ES-I3 (cell line): ENCODE data around the gene ZNF563.

Source experiments
- H3K36me3 ChIP-seq: 2 replicates; pipeline ENCODE4 v1.6.1; 2013; ENCODE audit warnings: mild to moderate bottlenecking, low read length, control low read depth, moderate library complexity; ENCODE audit not compliant: insufficient read depth
- H3K4me1 ChIP-seq: 2 replicates; pipeline ENCODE4 v1.6.1; 2013; ENCODE audit warnings: mild to moderate bottlenecking, control low read depth, low read length; ENCODE audit not compliant: insufficient read depth
- H3K9ac ChIP-seq: 2 replicates; pipeline ENCODE4 v1.6.1; 2013; ENCODE audit warnings: low read depth, mild to moderate bottlenecking, low read length, moderate library complexity
- H3K9me3 ChIP-seq: 2 replicates; pipeline ENCODE4 v1.6.1; 2013; ENCODE audit warnings: mild to moderate bottlenecking, low read length, moderate library complexity; ENCODE audit not compliant: control insufficient read depth, insufficient read depth

The ZNF563 gene

GRCh38 chr19:12272980-12273901 lies 60.2 kb downstream of the ZNF563 start:
- H3K4me1 ChIP-seq = no peaks in the 10 kb centered on the region
- peaks cover 3% of the 10 kb centered on the region; the same call in 1 of the 2 replicates for H3K36me3 ChIP-seq
- peaks cover 29% of the 10 kb centered on the region for H3K9me3 ChIP-seq
- H3K9ac ChIP-seq = no peak overlapping the region

DNA sequence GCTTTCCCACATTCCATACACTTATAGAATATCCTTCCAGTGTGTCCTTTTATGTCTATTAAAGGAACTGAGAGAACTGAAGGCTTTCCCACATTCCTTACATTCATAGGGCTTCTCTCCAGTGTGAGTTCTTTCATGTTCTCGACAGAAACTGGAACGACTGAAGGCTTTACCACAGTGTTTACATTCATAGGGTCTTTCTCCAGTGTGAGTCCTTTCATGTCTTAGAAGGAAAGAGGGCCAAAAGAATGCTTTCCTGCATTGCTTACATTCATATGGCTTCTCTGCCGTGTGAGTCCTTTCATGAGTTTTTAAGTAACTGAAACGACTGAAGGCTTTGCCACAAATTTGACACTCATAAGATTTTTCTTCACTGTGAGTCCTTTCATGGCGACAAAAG lies 61.0 kb downstream of the ZNF563 start:
- Histone ChIP-seq H3K36me3 (peaks cover 3% of the 10 kb centered on the region; the same call in 1 of the 2 replicates), H3K4me1 (no peaks in the 10 kb centered on the region), H3K9me3 (peaks cover 29% of the 10 kb centered on the region), H3K9ac (no peak overlapping the region)

DNA sequence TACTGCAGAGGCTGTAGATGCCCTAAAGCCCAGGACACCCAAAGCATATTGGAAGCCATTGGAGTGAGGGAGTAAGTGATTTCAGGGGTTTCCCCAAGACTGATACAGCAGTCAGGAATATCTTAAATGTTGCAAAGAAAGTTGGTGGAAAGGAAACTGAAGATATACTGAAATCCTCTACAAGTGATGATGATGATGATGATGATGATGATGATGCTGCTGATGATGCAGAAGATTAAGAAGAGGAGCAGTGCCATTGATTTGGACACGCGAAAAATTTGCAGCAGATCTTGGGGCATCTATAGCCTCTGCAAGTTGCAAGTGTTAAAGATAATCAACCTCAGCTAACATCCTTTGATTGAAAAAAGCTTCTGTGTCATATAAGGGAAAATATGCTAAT lies 62.6 kb downstream of the ZNF563 start:
- Histone ChIP-seq H3K36me3 (peaks cover 3% of the 10 kb centered on the region; the same call in 1 of the 2 replicates), H3K4me1 (no peaks in the 10 kb centered on the region), H3K9ac (no peak overlapping the region), H3K9me3 (peaks cover 22% of the 10 kb centered on the region)
